WERI-Rb-1 (cell line): Measurements from ENCODE around the gene SOX3.

ENCODE experiments used
- DNase-seq: peaks from one replicate; pipeline ENCODE4 v3.0.0-alpha.2; 2020
- H3K27ac ChIP-seq: fragments of 250-450 bp; sonication (Bioruptor Pico); 2 replicates; pipeline ENCODE4 v1.5.1; 2020; ENCODE audit warnings: mild to moderate bottlenecking, moderate library complexity
- H3K27me3 ChIP-seq: fragments of 250-450 bp; sonication (Bioruptor Pico); 2 replicates; pipeline ENCODE4 v1.5.1; 2021; ENCODE audit warnings: mild to moderate bottlenecking, low read depth, moderate library complexity; ENCODE audit not compliant: insufficient read depth, severe bottlenecking
- H3K36me3 ChIP-seq: fragments of 250-450 bp; sonication (Bioruptor Pico); 2 replicates; pipeline ENCODE4 v1.5.1; 2020; ENCODE audit warnings: mild to moderate bottlenecking, moderate library complexity
- H3K4me3 ChIP-seq: 2 replicates; pipeline ENCODE4 v1.5.1; 2011; ENCODE audit warnings: low read depth, mild to moderate bottlenecking, control low read depth, low read length
- H3K9me3 ChIP-seq: fragments of 250-450 bp; sonication (Bioruptor Pico); 2 replicates; pipeline ENCODE4 v1.5.1; 2021; ENCODE audit warnings: mild to moderate bottlenecking, moderate library complexity; ENCODE audit not compliant: severe bottlenecking
- CTCF ChIP-seq: IDR thresholded peaks from 2 replicates; pipeline ENCODE4 v1.5.1; 2011; ENCODE audit warnings: low read depth, mild to moderate bottlenecking, control low read depth, inconsistent platforms, low read length

The SOX3 gene

GRCh38 chrX:140507223-140507981, 2.5 kb upstream of the SOX3 start:
- peaks cover 83% of the 10 kb centered on the region for H3K27me3 ChIP-seq
- TF ChIP-seq CTCF: no peak
- no peak for DNase-seq
- H3K9me3 ChIP-seq: peaks cover 8% of the 10 kb centered on the region
- H3K4me3 ChIP-seq: no peak overlapping the region
- H3K36me3 ChIP-seq: no peaks in the 10 kb centered on the region
- H3K27ac ChIP-seq: no peak overlapping the region

GRCh38 chrX:140505421-140506337, 810 bp upstream of the SOX3 start:
- Histone ChIP-seq H3K27ac (no peak overlapping the region), H3K27me3 (peaks cover 81% of the 10 kb centered on the region), H3K4me3 (no peak overlapping the region), H3K9me3 (peaks cover 8% of the 10 kb centered on the region), H3K36me3 (no peaks in the 10 kb centered on the region)
- TF ChIP-seq CTCF: no peak
- no peak for DNase-seq

GRCh38 chrX:140503714-140504351, 1.0 kb downstream of the SOX3 start:
- no peak overlapping the region for H3K27ac ChIP-seq
- H3K36me3 ChIP-seq: no peaks in the 10 kb centered on the region
- DNase-seq: no peak
- peaks cover 8% of the 10 kb centered on the region for H3K9me3 ChIP-seq
- H3K4me3 ChIP-seq: no peak overlapping the region
- TF ChIP-seq CTCF: no peak
- peaks cover 82% of the 10 kb centered on the region for H3K27me3 ChIP-seq

- H3K4me3 ChIP-seq: no peak overlapping the region
- H3K36me3 ChIP-seq: no peaks in the 10 kb centered on the region
- no peak overlapping the region for H3K27ac ChIP-seq
- no peak for TF ChIP-seq CTCF
- peaks cover 80% of the 10 kb centered on the region for H3K27me3 ChIP-seq
- H3K9me3 ChIP-seq: peaks cover 8% of the 10 kb centered on the region
- no peak for DNase-seq
Measured at GRCh38 chrX:140503238-140503601, 1.6 kb downstream of the SOX3 start.

- peaks cover 8% of the 10 kb centered on the region for H3K9me3 ChIP-seq
- TF ChIP-seq CTCF: no peak
- H3K27ac ChIP-seq: no peak overlapping the region
- no peaks in the 10 kb centered on the region for H3K36me3 ChIP-seq
- no peak for DNase-seq
- H3K27me3 ChIP-seq: peaks cover 75% of the 10 kb centered on the region
- no peak overlapping the region for H3K4me3 ChIP-seq
Measured at GRCh38 chrX:140502491-140503237, 2.2 kb downstream of the SOX3 start.
